Mesenchymal stem cell (in vitro differentiated cells and primary cell): ENCODE measurements around the gene LDHD. TPM values are rescaled to one million over a fixed set of nuclear protein-coding genes. Genes with fewer than 3 reads are reported as not detected.

Source experiments
- DNase-seq: peaks from one replicate; pipeline ENCODE4 v3.0.0-alpha.2; 2013
- H2AFZ ChIP-seq: one replicate; pipeline ENCODE4 v1.6.1; 2013; ENCODE audit warnings: low read depth, mild to moderate bottlenecking, control low read depth, inconsistent platforms, low read length, moderate library complexity
- H2AK5ac ChIP-seq: 2 replicates; pipeline ENCODE4 v1.6.1; 2013; ENCODE audit warnings: low read length, moderate library complexity, mild to moderate bottlenecking, inconsistent platforms; ENCODE audit not compliant: severe bottlenecking
- H2BK120ac ChIP-seq: one replicate; pipeline ENCODE4 v1.6.1; 2013; ENCODE audit warnings: low read depth, mild to moderate bottlenecking, inconsistent platforms, low read length, moderate library complexity
- H2BK12ac ChIP-seq, 2 experiments: one replicate each; pipeline ENCODE4 v1.6.1; 2013; ENCODE audit warnings: inconsistent platforms in 2 of 2, low read length in 2 of 2, mild to moderate bottlenecking in 2 of 2, moderate library complexity in 2 of 2, control low read depth in 1 of 2
- H2BK15ac ChIP-seq: one replicate; pipeline ENCODE4 v1.6.1; 2013; ENCODE audit warnings: mild to moderate bottlenecking, low read depth, inconsistent platforms; ENCODE audit not compliant: poor library complexity, severe bottlenecking
- H2BK5ac ChIP-seq: 2 replicates; pipeline ENCODE4 v1.6.1; 2013; ENCODE audit warnings: low read depth, mild to moderate bottlenecking, low read length, control low read depth, inconsistent platforms; ENCODE audit not compliant: poor library complexity, severe bottlenecking
- H3K14ac ChIP-seq, 2 experiments: one replicate each; pipeline ENCODE4 v1.6.1; 2013; ENCODE audit warnings: inconsistent platforms in 2 of 2, low read length in 2 of 2, control low read depth in 1 of 2, mild to moderate bottlenecking in 1 of 2, moderate library complexity in 1 of 2
- H3K18ac ChIP-seq, 2 experiments: one replicate each; pipeline ENCODE4 v1.6.1; 2013; ENCODE audit warnings: inconsistent platforms in 2 of 2, low read length in 2 of 2, control low read depth in 1 of 2, low read depth in 1 of 2, mild to moderate bottlenecking in 1 of 2
- H3K23ac ChIP-seq, 2 experiments: one replicate each; pipeline ENCODE4 v1.6.1; 2013; ENCODE audit warnings: inconsistent platforms in 2 of 2, low read length in 2 of 2, mild to moderate bottlenecking in 2 of 2, moderate library complexity in 2 of 2, control low read depth in 1 of 2
- H3K27ac ChIP-seq: 2 replicates; pipeline ENCODE4 v1.5.1; 2013; ENCODE audit warnings: mild to moderate bottlenecking, moderate library complexity, low read length, control low read depth, inconsistent platforms; ENCODE audit not compliant: poor library complexity, severe bottlenecking
- H3K27me3 ChIP-seq, 2 experiments: 2 replicates each; pipeline versions ENCODE4 v1.6.1 to v1.7.0; 2013; ENCODE audit warnings: low read length in 2 of 2, mild to moderate bottlenecking in 2 of 2, moderate library complexity in 2 of 2, control low read depth in 1 of 2, inconsistent platforms in 1 of 2; ENCODE audit not compliant: control insufficient read depth in 1 of 2, insufficient read depth in 1 of 2
- H3K36me3 ChIP-seq, 2 experiments: 2 replicates each; pipeline versions ENCODE4 v1.6.1 to v1.7.0; 2013; ENCODE audit warnings: low read length in 2 of 2, control low read depth in 1 of 2, inconsistent platforms in 1 of 2, low read depth in 1 of 2, mild to moderate bottlenecking in 1 of 2; ENCODE audit not compliant: insufficient read depth in 2 of 2, control insufficient read depth in 1 of 2
- H3K4ac ChIP-seq, 2 experiments: one replicate each; pipeline ENCODE4 v1.6.1; 2013; ENCODE audit warnings: inconsistent platforms in 2 of 2, low read length in 2 of 2, mild to moderate bottlenecking in 2 of 2, moderate library complexity in 2 of 2, control low read depth in 1 of 2, low read depth in 1 of 2
- H3K4me1 ChIP-seq: 2 replicates; pipeline ENCODE4 v1.6.1; 2013; ENCODE audit warnings: low read depth, low read length, control low read depth; ENCODE audit not compliant: control insufficient read depth, insufficient read depth
- H3K4me2 ChIP-seq: 2 replicates; pipeline ENCODE4 v1.6.1; 2013; ENCODE audit warnings: low read length, mild to moderate bottlenecking, inconsistent platforms; ENCODE audit not compliant: poor library complexity, severe bottlenecking
- H3K4me3 ChIP-seq, 2 experiments: 2 replicates each; pipeline versions ENCODE4 v1.5.1 to v1.7.0; 2013; ENCODE audit warnings: low read length in 2 of 2, mild to moderate bottlenecking in 2 of 2, control low read depth in 1 of 2, low read depth in 1 of 2; ENCODE audit not compliant: insufficient read depth in 1 of 2
- H3K79me1 ChIP-seq: replicated peaks from 2 replicates; pipeline ENCODE4 v1.6.1; 2013; ENCODE audit warnings: mild to moderate bottlenecking, control low read depth, low read length, inconsistent platforms; ENCODE audit not compliant: poor library complexity, severe bottlenecking
- H3K9ac ChIP-seq: 2 replicates; pipeline ENCODE4 v1.7.0; 2013; ENCODE audit warnings: mild to moderate bottlenecking, low read length, moderate library complexity
- H3K9me3 ChIP-seq: 2 replicates; pipeline ENCODE4 v1.7.0; 2013; ENCODE audit warnings: mild to moderate bottlenecking, low read length; ENCODE audit not compliant: control insufficient read depth
- H4K8ac ChIP-seq: one replicate; pipeline ENCODE4 v1.6.1; 2013; ENCODE audit warnings: inconsistent platforms, mild to moderate bottlenecking, low read length, moderate library complexity
- H4K91ac ChIP-seq: one replicate; pipeline ENCODE4 v1.6.1; 2013; ENCODE audit warnings: mild to moderate bottlenecking, low read length, inconsistent platforms
- WGBS: methylation state at CpG from one replicate; pipeline ENCODE4 v1.1.7; 2013; ENCODE audit warnings: mixed read lengths; 5-methylcytosine and 5-hydroxymethylcytosine counted together
- polyA plus RNA-seq, 2 experiments: library from polyadenylated mRNA; stranded (reverse); fragments of 200-250 nt; gene quantifications; one replicate each; pipeline ENCODE4 v1.2.3, GENCODE V29; 2013

The LDHD gene
- 0.32 TPM for polyA plus RNA-seq (2013, experiment 1 of 2)
- polyA plus RNA-seq (2013, experiment 2 of 2), result 0.21 TPM

DNA sequence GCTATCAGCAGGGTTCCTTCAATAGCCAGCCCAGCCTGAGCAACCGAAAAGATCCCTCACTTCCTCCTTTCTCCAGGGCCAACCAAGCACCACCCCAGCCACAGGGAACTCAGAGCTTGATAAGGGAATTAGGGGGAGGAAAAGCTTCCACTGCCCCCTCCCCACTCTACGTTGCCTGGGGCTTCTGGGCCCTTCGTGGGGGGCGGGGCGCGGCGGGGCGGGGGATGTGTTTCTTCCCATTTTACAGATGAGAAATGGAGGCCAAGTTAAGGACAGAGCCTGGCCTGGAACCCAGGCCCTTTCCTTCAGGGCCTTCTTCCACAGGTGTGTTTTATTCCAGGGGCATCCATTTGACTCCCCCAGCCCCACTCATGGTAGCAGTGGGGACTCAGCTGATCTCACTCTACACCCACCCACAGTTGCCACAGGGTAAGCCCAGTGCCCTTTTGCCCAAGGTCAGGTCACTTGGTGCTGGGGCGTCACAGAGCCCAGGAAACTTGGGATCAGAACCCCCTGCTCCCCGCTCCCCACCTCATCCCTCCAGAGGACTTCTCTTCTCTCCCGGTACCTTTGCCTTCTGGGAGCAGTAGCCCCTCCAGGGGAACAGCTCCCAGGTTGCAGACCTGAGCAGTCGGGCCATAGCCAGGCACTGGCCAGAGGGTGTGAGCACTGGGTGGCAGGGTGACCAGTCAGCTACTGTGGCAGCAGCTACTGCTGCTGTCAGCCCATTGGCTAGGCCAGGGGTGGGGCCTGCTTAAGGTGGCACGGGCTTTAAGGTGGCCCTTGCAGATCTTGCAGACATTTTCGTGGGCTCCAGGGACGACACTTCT, at the start of gene LDHD:
Gene LDHD, minus strand, starts transcription at position 700 of the 830 bp plus-strand sequence. Its CDS starts 60 bp downstream, at position 640.
- Histone ChIP-seq H2BK5ac (no peak within 1 kb of the TSS), H2BK12ac (no peak within 1 kb of the TSS), H3K14ac (no peak within 1 kb of the TSS), H3K23ac (no peak within 1 kb of the TSS), H3K4me3 (peak within 1 kb of the TSS in 1 of 2 experiments; percentile 80), H2BK120ac (no peak within 1 kb of the TSS), H2AK5ac (no peak within 1 kb of the TSS), H3K18ac (no peak within 1 kb of the TSS), H3K27me3 (peaks cover 0 to 14% of the 10 kb centered on the region in 2 experiments), H3K4me1 (peaks cover 11% of the 10 kb centered on the region), H3K4me2 (no peak within 1 kb of the TSS), H3K9ac (peak within 1 kb of the TSS; percentile 58), H3K4ac (no peak within 1 kb of the TSS), H3K36me3 (peaks cover 0 to 20% of the 10 kb centered on the region in 2 experiments), H3K27ac (no peak within 1 kb of the TSS), H3K79me1 (peaks cover 2% of the 10 kb centered on the region), H2BK15ac (no peak within 1 kb of the TSS), H4K8ac (no peak within 1 kb of the TSS), H2AFZ (no peak within 1 kb of the TSS), H3K9me3 (peaks cover 5% of the 10 kb centered on the region), H4K91ac (no peak within 1 kb of the TSS)
- 82% methylated on average over 14 of the region's 15 CpGs for WGBS
- DNase-seq, result no peak

DNA sequence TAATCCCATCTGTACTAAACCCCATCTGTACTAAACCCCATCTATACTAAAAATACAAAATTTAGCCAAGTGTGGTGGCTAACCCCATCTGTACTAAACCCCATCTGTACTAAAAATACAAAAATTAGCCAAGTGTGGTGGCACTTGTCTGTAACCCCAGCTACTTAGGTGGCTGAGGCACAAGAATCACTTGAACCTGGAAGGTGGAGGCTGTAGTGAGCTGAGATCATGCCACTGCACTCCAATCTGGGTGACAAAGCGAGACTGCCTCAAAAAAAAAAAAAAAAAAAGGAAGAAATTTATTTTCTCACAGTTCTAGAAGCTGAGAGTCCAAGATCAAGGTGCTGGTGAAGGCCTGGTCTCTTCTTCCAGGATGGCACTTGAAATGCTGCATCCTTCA, 43.8 kb upstream of the LDHD start:
- H3K9me3 ChIP-seq, result peaks cover 81% of the 10 kb centered on the region
- no peak overlapping the region for H2BK15ac ChIP-seq
- H3K79me1 ChIP-seq, result peaks cover 36% of the 10 kb centered on the region
- H3K14ac ChIP-seq, result no peak overlapping the region
- H3K4ac ChIP-seq, result no peak overlapping the region
- H3K27me3 ChIP-seq, result no peaks in the 10 kb centered on the region
- H2AFZ ChIP-seq, result no peak overlapping the region
- no peak overlapping the region for H3K27ac ChIP-seq
- H2AK5ac ChIP-seq, result no peak overlapping the region
- no peak overlapping the region for H3K4me2 ChIP-seq
- no peak for DNase-seq
- no peak overlapping the region for H3K18ac ChIP-seq
- no peak overlapping the region for H4K8ac ChIP-seq
- 100% methylated on average over 1 of the region's 1 CpG for WGBS
- H3K9ac ChIP-seq, result no peak overlapping the region
- peaks cover 47 to 48% of the 10 kb centered on the region in 2 experiments for H3K36me3 ChIP-seq
- peak overlapping the region in 1 of 2 experiments; percentile 28 for H3K4me3 ChIP-seq
- H2BK120ac ChIP-seq, result no peak overlapping the region
- no peak overlapping the region for H4K91ac ChIP-seq
- H3K23ac ChIP-seq, result no peak overlapping the region
- H2BK5ac ChIP-seq, result no peak overlapping the region
- H3K4me1 ChIP-seq, result no peaks in the 10 kb centered on the region
- no peak overlapping the region for H2BK12ac ChIP-seq

DNA sequence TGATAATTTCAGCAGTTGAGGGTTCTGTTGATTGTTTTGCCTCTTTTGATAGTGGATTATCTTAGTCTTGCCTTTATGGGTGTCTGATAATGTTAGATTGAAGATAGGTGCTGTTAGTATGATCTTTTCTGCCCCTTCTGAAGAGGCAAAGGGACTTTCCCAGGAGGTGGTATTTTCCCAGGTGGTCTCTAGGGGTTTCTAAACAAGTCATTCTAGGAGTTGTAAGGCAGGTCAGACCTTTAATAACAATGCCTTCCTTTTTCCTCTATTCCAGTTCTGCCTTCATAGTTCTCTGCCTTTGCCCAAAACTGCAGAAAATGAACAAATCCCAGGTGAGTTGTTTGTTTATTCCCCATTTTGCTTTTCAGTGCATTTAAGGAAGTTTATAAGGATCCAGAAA, 36.1 kb upstream of the LDHD start:
- Histone ChIP-seq H2BK15ac (no peak overlapping the region), H4K91ac (no peak overlapping the region), H3K36me3 (peaks cover 22 to 46% of the 10 kb centered on the region in 2 experiments), H3K4ac (no peak overlapping the region), H3K27me3 (no peaks in the 10 kb centered on the region), H2BK120ac (no peak overlapping the region), H2BK12ac (no peak overlapping the region), H3K27ac (no peak overlapping the region), H2AK5ac (no peak overlapping the region), H3K23ac (no peak overlapping the region), H3K14ac (no peak overlapping the region), H4K8ac (no peak overlapping the region), H3K9ac (no peak overlapping the region), H3K4me2 (no peak overlapping the region), H3K9me3 (peaks cover 59% of the 10 kb centered on the region), H3K4me1 (peaks cover 1% of the 10 kb centered on the region), H2AFZ (no peak overlapping the region), H2BK5ac (no peak overlapping the region), H3K79me1 (peaks cover 31% of the 10 kb centered on the region), H3K4me3 (no peak overlapping the region), H3K18ac (no peak overlapping the region)
- no peak for DNase-seq

DNA sequence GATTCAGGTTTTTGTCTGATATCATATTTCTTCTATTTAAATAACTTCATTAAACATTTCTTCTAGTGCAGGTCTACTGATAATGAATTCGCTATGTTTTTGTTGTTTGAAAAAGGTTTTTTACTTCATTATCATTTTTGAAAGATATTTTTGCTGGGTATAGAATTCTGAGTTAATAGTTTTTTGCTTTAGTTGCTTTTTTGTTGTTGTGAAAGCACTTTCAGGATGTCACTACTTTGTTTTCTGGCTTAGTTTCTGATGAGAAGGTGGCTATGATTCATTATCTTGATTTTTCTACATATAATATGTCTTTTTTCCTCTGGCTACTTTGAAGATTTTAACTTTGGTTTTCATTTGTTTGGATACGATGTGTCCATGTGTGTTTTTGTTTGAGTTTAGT, 35.2 kb upstream of the LDHD start:
- no peak overlapping the region for H3K9ac ChIP-seq
- H4K91ac ChIP-seq, result no peak overlapping the region
- H3K79me1 ChIP-seq, result peaks cover 24% of the 10 kb centered on the region
- DNase-seq, result no peak
- H2AK5ac ChIP-seq, result no peak overlapping the region
- H3K27ac ChIP-seq, result no peak overlapping the region
- no peak overlapping the region for H3K4me3 ChIP-seq
- WGBS, result 100% methylated on average over 1 of the region's 2 CpGs
- no peak overlapping the region for H3K4ac ChIP-seq
- H2BK5ac ChIP-seq, result no peak overlapping the region
- H3K23ac ChIP-seq, result no peak overlapping the region
- no peak overlapping the region for H4K8ac ChIP-seq
- no peaks in the 10 kb centered on the region for H3K27me3 ChIP-seq
- no peak overlapping the region for H2BK12ac ChIP-seq
- peaks cover 51% of the 10 kb centered on the region for H3K9me3 ChIP-seq
- no peak overlapping the region for H3K18ac ChIP-seq
- no peak overlapping the region for H2BK120ac ChIP-seq
- no peak overlapping the region for H3K14ac ChIP-seq
- peaks cover 1% of the 10 kb centered on the region for H3K4me1 ChIP-seq
- no peak overlapping the region for H3K4me2 ChIP-seq
- peaks cover 18 to 37% of the 10 kb centered on the region in 2 experiments for H3K36me3 ChIP-seq
- no peak overlapping the region for H2AFZ ChIP-seq
- H2BK15ac ChIP-seq, result no peak overlapping the region
